ENCODE measurements around the gene ALB. TPM values are rescaled to one million over a fixed set of nuclear protein-coding genes. Genes with fewer than 3 reads are reported as not detected.

Gene ALB
- total RNA-seq, 4 donors from 2014 or later, result 1.1 TPM; not detected in 3

GRCh38 chr4:73447671-73448070, 43.6 kb downstream of the ALB start:
- TF ChIP-seq CTCF (IDR thresholded peaks at IDR 0.05; ENCODE audit: low read depth), result no peak

- TF ChIP-seq CTCF (IDR thresholded peaks at IDR 0.05; ENCODE audit: low read depth), result no peak
Observed at GRCh38 chr4:73448448-73449203, 44.5 kb downstream of the ALB start.

GRCh38 chr4:73450398-73451004, 46.4 kb downstream of the ALB start:
- TF ChIP-seq CTCF (IDR thresholded peaks at IDR 0.05; ENCODE audit: low read depth), result no peak

GRCh38 chr4:73451404-73451803, 47.3 kb downstream of the ALB start:
- no peak for TF ChIP-seq CTCF (IDR thresholded peaks at IDR 0.05; ENCODE audit: low read depth)

GRCh38 chr4:73451981-73452747, 48.1 kb downstream of the ALB start:
- no peak for TF ChIP-seq CTCF (IDR thresholded peaks at IDR 0.05; ENCODE audit: low read depth)

GRCh38 chr4:73452953-73453700, 49.0 kb downstream of the ALB start:
- TF ChIP-seq CTCF (IDR thresholded peaks at IDR 0.05; ENCODE audit: low read depth), result no peak

GRCh38 chr4:73453701-73454005, 49.6 kb downstream of the ALB start:
- no peak for TF ChIP-seq CTCF (IDR thresholded peaks at IDR 0.05; ENCODE audit: low read depth)
